Measurements from ENCODE around the gene HMGB3.
"Not testable (repeated sequence)": the region's sequence is repeated elsewhere in the genome, so short reads cannot be mapped to it uniquely, and the experiment has no call there.

HMGB3 gene

DNA sequence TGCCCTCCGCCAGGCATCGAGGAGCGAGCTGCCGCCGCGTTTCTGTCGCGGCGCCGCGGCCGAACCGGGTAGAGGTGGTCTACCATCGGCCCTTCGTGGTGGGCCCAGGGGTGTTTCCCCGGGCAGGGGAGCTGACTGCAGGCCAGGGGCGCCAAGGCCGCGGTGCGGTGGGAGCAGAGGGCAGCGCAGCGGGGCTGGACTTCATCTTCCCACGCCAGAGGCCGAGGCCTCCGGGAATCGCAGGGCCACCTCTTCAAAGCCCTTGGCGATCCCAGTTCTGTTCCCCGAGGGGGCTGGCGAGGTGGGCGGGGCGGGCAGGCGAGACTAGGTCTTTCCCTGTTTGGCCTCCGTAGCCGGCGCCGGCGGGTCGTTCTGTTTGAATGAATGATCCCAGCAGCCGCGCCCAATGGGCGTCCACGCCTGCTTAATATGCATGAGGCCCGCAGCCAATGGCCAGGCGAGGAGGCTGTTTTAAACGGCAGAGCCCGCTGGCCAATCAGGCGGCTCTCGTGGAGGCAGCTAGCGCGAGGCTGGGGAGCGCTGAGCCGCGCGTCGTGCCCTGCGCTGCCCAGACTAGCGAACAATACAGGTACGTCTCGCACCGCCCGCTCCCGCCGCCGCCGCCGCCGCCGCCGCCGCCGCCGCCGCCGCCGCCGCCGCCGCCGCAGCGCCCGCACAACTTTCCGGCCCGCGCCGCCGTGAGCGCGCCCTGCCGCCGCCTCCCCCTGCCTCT is at the start of gene HMGB3:
Gene HMGB3 (plus strand): TSS at position 548 of the 733 bp plus-strand sequence. CDS start 2,265 bp downstream, outside the sequence.
- DNase-seq (ENCODE audit: low spot score): peak; percentile 77

DNA sequence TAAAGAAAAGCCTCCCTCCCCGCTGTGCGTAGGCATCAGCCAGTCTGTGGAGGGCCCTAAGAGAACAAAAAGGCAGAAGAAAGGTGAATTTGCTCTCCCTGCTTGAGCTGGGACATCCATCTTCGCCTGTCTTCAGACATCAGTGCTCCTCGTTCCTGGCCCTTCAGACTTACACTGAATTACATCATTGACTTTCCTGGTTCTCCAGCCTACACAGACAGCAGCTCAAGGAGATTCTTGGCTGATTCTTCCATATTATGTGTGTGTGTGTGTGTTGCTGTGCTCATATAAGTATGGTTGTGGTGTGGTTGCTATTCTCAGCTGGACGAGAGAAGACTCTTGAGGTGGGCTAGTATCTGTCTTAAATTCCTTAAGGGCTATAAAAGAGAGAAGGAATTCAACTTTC is 49.2 kb upstream of the HMGB3 start:
- no peak for DNase-seq (ENCODE audit: low spot score)

DNA sequence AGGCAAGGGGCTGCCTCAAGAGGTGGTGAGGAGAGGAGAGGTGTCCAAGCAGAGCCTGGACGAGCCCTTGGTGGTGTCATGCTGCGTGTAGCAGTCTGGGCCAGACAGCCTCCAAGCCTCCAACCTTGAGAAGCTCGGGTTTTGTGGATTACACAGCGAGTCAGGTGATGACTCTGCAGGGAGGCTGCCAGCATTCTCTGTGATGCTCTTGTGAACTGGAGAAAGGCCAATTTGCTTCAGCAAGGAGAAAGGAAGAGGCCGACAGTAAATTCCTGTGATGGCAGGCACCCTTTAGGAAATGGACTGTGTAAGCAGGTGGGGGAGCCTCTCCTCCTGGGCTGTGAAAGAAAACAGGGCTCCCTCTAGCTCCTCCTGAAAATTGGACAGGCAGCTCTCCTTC is 48.7 kb upstream of the HMGB3 start:
- no peak for DNase-seq (ENCODE audit: low spot score)

DNA sequence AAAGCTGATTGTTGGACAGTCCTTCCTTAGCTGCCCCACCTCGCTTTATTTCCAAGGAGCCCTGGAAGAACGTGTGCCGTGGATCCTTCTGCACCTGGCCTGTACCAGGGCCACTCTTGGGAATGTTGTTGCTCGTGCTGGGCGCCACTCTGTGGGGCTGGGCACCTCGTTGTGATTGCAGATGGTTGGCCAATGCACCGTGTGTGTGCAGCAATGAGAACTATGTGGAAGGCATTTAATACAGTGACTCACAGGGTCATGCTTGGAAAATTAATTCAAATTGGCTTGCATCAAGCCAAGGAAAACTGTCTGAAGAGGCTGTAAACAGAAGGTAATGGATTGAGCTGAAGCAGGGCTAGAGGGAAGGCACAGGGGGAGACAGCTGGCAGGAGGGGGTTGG is 47.7 kb upstream of the HMGB3 start:
- DNase-seq (ENCODE audit: low spot score): no peak

DNA sequence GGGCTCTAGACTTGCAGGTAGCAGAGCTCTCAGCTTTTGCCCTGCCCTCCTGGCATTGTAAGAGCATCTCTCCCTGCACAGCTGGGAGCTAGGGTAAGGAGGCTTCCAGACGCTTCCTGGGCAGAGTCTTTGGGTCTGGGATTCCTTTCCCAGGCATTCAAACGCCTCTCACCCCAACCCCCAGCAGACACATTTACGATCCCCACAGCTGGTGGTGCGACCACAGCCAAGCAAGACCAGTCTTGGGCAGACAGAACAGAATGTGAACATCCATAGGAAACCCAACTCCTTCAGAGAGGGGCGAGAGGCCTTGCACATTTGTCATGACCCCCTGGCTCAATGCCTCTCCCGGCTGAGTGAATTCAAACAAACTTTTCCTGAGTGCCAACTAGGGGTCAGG is 46.6 kb upstream of the HMGB3 start:
- DNase-seq (ENCODE audit: low spot score): no peak

DNA sequence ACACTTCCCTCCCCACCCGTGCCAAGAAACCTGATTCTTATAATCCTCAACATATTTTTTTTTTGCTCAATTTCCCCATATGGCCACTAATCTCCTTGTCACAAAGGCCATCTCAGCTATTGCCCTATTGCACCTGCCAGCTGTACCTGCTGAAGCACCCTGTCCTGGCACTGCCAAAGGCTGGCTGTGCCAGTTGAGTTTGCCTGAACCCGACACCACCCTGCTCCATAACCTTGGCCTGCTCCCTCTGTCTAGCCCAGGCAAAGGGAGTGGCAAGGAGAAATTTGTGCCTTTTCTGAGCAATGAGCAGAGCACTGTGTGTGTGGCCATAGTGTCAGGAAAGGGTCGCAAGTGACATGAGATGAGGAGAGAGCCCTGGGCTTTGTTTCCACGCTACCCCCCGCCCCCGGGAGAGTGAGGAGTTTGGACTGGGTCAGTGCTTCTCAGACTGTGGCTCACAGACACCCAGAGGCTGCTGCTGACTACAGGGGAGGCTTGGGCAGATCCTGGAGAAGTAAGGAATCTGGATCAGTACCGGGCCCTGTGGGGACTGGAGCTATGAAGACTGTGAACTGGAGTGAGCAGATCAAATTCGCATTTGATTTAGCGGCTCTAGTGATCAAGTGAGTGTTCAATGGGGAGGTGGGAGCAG is 42.2 kb upstream of the HMGB3 start:
- DNase-seq (ENCODE audit: low spot score): no peak

DNA sequence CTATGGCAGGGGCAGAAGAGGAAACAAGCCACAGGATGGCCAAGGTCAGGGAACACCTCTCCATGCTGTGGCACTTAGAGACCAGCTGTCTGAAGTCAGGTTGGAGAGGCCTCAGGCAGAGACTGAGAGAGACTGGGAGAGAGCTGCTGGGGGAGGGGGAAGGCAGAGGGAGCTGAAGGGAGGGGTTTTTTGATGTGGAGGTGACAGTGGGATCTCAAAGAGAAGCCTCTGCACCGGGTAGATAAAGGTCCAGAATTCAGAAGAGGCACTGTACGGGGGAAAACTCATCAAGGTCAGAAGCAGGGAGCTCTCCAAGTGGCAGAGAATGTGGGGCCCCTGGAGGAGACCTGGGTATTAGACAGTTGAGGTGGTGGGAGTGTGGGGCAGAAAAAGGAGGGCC is 41.6 kb upstream of the HMGB3 start:
- no peak for DNase-seq (ENCODE audit: low spot score)

DNA sequence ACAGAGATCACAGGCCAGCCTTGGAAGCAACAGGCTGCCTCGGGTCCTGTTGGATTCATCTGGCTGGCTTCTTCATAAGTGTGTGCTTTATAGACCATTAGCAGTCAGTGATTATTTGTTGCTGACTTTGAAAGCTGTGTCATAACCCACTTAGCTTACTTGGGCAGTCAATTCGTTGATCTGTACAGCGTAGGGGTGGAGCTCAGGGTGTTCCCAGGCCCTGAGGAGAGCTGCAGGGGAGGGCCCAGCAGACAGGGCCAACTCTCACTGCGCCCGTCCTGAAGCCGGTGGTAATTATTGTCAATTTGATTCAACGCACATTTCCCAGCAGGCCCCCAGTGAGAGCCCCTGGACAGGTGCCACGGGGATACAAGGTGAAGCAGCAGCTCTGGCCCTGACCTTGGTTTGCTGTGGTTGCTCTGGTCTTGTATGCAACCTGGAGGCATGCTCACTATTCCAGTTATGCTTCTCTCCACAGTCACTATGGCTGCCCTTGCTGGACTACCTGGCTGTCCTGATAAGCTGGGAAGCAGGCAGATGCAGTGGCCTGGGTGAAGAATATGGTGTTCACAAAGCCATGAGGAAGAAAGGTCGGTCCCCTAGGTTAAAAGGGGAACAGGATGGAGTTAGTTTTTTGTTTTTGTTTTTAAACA is 40.1 kb upstream of the HMGB3 start:
- DNase-seq (ENCODE audit: low spot score): no peak

DNA sequence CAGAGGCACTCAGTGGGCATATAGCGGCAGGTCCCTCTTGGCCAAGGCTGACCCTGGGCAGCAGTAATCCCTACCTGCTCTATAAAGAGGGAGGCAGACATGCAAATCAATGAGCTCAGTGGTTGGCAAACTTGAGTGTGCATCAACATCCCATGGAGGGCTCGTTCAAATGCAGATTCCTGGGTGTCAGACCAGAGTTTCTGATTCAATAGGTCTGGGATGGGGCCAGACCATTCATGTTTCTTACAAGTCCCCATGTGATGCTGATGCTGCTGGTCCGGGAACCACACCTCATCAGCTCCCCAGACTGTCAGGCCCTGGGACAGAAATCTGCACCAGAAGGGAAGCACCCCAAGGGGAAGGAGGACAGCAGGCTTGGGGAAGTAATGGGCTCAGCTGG is 38.9 kb upstream of the HMGB3 start:
- DNase-seq (ENCODE audit: low spot score): no peak

DNA sequence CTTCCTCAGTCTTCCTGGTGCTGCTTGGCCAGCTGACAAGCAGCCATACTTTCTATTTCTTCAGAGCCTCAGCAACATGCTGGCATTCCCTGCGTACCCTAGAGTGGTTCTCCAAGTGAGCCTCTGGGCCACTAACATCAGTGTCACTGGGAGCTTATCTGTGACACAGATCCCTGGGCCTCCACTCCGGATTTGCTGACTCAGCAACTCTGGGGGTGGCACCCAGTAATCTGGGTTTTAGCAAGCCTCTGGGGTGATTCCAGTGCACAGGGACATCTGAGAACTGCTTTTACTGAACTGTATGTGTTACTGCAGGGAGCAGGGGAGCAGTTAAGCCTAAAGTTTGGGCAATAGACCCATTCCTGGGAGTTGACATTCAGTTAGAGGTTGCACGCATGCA is 28.2 kb upstream of the HMGB3 start:
- no peak for DNase-seq (ENCODE audit: low spot score)

DNA sequence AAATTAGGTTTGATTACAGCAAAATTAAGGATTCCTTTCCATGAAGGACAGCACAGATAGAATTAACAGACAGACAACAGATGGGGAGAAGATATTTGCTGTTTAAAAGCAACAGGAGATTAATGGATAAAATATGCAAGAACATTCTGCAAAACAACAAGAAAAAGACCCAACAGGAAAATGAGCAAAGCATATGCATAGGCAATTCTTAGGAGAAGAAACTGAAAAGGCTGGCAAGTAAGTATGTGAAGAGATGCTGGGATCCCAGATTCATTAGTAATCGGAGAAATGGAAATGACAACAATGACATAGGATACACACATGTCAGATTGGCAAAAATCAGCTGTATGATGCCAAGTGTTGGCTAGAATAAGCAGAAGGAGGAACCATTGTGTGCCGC is 27.5 kb upstream of the HMGB3 start:
- no peak for DNase-seq (ENCODE audit: low spot score)

DNA sequence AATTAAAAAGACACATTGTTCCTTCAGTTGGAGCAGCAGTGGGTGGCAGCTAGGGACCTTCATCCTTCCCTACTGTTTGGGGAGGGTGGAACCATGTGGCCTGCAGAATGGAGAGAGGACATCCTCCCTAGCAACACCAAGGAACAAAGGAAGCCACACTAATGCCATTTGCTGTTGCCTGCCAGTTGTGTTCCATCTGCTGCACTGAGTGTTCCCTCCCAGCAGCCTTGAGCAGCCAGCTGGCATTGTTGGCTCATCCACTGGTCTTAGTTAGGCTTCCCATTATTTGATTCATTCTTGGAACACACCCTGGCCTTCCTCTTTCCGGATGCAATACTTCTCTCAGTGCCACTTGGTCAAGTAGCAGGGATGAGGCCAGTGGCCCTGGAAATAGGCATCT is 25.0 kb upstream of the HMGB3 start:
- DNase-seq (ENCODE audit: low spot score): no peak

DNA sequence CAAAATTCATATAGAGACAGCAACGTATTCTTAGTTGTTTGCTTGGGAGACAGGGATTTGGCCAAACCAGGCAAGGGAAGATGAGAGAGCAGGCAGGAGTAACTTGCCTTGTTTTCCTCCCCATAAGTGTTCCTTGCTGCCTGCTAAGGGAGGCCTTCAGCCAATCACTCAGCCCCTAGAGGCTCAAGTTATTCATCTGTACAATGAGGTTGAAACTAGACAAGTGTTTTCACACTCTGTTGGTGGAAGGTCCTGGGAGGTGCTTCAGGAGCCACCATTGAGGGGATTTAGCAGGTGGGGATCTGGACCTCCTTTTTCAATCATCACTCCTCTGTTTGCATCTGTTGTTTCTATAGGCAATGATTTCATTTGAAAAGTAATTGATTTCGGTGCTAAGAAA is 23.6 kb upstream of the HMGB3 start:
- no peak for DNase-seq (ENCODE audit: low spot score)

DNA sequence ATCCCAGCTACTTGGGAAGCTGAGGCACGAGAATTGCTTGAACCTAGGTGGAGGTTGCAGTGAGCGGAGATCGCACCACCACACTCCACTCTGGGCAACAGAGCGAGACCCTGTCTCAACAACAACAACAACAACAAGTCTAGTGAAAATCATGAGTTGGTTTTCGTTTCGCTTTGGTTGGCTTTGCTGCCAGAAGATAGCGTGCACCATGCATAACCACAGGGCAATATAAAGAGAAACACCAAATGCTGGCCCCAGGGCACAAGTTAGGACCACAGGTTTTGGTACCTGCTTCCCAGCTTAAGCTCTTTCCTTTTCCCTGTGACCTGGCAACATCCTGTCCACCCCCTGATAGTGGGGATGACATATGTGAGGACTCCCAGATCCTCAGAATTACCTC is 21.5 kb upstream of the HMGB3 start:
- no peak for DNase-seq (ENCODE audit: low spot score)

DNA sequence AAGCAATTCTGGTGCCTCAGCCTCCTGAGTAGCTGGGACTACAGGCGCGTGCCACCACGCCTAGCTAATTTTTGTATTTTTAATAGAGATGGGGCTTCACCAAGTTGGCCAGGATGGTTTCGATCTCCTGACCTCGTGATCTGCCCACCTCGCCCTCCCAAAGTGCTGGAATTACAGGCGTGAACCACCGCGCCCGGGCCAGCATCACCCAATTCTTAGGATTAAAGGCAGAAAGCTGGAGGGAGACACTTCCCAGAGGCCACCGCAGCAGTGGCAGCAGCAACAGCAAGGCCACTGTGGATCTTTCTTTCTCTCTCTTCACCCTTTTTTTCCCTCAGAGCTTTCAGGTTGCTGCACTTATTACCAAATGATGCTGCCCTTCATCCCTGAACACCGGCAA is 18.7 kb upstream of the HMGB3 start:
- DNase-seq (ENCODE audit: low spot score): not testable (repeated sequence)

DNA sequence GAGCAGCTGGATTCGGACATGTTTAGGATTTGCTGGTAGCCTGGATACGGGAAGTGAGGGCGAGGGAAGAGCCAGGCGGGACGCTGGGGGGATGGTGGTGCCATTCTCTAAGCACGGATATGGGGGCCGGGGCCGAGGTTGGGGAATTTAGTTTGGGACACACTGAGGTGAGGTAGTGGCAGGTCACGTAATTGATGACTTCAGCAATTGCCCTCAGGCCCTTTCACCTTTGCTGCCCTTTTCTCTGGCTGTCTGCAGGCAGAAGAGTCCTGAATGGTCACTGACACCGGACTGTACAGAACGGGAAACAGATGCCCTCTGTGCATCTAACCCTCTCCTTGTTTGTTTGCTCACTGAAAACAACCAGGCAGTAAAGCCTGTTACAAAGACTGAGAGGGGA is 16.9 kb upstream of the HMGB3 start:
- no peak for DNase-seq (ENCODE audit: low spot score)

DNA sequence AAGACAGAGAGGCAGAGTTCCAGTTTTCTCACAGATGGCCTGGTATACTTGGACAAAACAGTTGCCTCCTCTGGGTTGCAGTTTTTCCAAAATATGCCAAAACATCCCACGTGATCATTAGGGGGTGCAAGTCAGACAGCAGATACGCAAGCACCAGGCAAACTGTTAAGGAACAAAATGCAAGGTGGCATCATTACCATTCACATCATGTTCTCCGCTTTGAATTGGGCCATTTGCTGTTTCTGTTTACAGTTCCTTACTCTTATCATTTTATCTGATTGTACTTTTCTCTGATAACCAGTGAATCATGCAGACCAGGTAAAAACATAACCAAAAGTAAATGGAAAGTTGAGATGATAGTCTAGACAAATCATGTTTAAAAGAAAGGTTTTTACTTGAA is 16.4 kb upstream of the HMGB3 start:
- no peak for DNase-seq (ENCODE audit: low spot score)

DNA sequence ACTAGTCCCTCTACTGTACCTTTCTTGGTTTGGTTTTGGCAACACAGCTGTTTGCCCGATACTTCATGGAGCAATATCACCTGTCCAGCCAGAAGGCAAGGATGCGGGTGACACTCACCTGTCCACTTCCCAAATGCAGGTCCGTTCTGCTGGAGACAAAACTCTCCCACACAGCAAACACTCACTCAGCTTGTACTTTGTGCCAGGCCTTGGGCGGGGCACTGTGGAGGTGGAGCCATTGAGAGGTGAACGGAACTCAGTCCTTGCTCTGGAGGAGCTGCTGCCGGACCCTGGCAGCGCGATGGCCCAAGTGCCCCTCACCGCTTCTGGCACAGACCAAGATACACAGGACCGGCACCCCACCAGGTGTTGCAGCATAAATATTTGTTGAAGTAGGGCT is 15.3 kb upstream of the HMGB3 start:
- DNase-seq (ENCODE audit: low spot score): no peak

DNA sequence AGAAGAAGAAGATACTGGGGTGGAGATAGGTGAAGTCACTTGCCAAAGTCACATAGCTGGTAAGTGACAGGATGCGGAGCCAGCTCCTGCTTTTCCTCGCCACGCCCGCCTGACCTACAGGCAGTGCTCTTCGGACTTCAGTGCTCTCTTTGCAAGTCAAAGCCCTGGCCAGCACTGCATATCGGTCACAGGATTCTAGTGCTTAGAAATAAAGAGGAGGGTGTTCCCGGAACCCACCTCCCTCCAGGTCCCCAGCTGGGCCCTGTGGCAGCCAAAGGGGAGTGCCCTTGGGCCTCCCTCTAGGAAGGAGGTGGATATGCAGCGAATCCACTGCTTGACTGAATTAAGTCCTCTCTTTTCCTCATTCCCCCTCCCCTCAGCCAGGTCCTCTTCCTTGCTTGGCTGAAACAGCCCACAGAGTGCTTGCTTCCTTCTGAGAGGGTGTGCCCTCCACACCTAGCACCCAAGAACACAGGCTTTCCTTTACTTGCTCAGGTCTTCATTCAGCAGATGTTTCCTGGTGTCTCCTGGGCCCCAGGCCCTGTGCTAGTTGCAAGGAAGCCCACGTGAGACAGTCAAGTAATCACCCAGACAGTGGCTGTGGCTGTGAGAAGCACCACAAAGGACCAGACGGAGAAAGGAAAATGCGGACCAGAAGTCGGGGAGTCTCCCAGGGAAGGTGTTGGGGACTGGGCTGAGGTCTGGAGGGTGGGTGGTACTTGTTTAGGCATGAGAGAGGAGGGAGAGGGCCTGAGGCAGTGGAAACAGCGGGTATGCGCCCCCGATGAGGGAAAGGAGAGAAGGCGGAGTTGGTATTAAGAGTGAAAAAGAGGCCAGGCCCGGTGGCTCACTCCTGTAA is 14.0 kb upstream of the HMGB3 start:
- DNase-seq (ENCODE audit: low spot score): no peak

DNA sequence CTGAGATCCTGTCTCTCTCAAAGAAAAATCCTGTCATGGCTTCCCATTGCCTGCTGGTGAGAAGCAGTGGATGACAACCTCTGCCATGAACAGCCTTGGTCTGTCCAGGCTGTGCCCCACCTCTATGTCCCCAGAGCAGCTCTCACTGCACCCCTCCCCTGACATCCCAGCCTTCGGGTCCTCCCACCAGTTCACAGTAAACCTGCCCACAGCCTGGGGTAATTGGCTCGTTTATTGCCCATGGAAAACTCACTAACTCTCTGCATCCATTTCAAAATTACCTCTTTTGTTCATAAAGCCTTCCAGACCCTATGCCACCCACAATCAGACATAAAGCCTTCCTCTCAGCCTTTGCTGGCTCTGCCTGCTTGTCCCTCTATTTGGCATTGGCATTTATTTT is 10.7 kb upstream of the HMGB3 start:
- DNase-seq (ENCODE audit: low spot score): no peak

DNA sequence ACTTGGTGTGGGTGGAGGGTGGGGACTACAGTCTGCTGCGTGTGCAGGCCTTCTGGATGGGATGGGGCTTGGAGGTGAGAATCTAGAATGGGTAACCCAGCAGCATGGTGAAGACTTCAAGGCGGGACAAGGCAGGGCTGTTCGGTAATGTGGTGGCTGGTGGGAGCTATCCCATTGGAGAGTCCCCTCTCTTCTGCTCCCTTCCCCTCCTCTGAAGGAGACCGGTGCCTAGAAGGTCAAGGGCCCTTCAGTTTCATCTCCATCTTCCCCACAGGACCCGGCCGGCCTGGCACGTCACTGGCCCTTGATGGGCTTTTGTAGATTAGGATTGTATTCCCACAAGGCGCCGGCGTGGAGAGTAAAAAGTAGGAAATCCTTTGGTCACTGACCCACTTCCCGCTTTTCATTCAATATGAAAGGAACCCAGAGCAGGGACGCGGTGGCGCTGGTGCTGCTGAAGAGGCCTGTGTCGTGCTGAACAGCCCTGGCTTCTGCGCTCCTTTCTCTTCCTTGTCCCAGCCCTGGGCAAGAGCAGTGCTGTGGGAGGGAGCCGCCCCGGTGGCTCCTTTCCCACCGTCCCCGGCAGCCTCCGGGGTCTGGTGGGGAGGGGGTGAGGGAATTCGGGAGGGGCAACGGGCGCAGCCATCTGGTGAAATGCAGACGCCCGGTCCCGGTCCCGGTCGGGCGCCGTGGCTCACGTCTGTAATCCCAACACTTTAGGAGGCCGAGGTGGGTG is 7.3 kb upstream of the HMGB3 start:
- DNase-seq (ENCODE audit: low spot score): no peak

Measured in hematopoietic multipotent progenitor cell treated with erythropoietin and hydrocortisone succinate and interleukin-3 and kit ligand, for 17 days (in vitro differentiated cells).